IPS-NIHi7 (cell line): Measurements from ENCODE around the gene NACC2.
"Not testable (repeated sequence)": the region's sequence is repeated elsewhere in the genome, so short reads cannot be mapped to it uniquely, and the experiment has no call there.

ENCODE experiments used
- DNase-seq: peaks from one replicate; pipeline ENCODE4 v3.0.0; 2012; ENCODE audit warnings: mixed read lengths; ENCODE audit errors: extremely low spot score

Gene NACC2

DNA sequence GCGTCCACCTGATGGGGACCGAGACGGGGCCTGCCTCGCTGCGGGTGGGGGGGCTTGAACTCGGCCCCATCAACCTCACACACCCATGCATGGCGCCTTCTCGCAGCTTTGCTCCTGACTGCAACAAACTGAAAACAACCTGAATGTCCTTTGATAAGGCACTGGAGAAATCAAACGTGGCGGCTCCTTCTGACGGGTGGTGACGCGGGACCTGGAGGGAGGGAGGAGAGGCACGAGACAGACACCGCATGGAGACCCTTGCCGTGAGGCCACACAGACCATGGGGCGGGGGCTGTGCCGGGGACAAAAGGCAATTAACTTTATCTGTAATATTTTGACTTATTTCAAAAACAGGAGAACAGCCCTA is 48.6 kb downstream of the NACC2 start:
- no peak for DNase-seq

DNA sequence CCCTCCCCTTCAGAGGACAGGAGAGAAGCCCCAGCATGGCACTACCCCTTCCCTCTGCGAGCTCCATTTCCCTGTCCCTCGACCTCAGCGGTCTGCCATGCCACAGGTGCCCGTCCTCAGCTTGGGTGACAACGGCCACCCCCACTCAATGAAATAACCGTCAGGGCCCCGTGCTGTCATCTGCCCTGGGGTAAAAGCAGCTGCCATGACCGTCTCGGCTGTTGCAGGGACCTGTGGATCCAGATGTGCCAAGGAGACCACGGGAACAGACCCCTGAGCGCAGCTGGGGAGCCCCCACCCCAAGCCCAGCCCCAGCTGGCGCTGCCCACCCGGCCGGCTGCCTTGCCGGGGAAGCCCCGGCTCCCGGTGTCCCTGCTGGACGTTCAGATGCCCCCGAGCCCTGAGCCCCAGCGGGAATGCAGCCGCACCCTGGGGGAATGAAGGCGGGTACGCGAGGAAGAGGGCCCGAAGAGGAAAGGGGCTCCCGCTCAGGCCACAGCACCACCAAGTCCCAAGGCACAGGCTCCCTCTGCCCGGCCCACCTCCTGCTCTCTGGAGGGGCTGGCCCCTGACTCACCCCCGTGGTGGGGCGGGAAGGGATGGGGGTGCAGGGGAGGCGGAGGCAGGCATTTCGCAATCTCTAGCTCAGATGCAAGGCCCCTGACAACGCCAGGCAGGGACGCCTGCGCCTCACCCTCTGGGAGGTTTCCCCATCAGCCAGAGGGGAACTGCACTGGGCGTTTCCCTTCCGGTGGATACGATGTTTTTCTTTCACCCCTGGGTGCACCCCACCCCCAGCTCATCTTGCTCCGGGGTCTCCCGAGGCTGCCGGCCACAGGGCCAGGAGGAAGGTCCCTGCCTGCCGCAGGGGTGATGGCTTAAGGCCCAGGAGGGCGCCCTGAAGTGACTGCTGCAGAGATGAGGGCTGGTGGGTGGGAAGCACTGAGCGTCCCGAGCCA is 49.2 kb downstream of the NACC2 start:
- DNase-seq = no peak

DNA sequence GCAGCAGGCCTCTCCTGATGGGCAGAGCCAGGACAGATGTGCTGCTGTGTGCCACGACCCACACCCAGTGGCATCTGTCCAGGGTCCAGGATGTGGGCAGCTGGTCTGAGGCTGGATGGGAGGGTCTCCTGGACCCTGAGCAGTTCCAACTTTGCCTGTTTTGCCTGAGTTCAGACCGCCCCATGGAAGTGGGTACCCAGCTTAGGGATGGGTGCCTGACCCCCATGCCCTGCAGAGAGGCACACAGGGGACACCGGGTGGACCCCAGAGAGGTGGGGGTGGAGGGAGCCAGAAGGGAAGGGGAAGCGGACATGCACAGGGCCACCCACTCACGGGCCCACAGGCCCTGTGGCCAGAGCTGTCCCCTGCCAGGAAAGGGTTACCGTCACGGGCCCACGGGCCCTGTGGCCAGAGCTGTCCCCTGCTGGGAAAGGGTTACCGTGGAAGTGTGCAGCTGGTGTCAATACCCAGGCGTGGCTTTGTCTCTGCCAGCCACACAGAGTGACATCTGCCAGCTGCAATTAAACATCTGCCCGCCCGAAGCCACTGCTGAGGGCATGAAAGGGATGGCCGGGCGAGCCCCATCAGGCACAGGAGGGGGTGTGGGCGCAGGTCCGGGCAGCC is 50.0 kb downstream of the NACC2 start:
- DNase-seq = no peak

DNA sequence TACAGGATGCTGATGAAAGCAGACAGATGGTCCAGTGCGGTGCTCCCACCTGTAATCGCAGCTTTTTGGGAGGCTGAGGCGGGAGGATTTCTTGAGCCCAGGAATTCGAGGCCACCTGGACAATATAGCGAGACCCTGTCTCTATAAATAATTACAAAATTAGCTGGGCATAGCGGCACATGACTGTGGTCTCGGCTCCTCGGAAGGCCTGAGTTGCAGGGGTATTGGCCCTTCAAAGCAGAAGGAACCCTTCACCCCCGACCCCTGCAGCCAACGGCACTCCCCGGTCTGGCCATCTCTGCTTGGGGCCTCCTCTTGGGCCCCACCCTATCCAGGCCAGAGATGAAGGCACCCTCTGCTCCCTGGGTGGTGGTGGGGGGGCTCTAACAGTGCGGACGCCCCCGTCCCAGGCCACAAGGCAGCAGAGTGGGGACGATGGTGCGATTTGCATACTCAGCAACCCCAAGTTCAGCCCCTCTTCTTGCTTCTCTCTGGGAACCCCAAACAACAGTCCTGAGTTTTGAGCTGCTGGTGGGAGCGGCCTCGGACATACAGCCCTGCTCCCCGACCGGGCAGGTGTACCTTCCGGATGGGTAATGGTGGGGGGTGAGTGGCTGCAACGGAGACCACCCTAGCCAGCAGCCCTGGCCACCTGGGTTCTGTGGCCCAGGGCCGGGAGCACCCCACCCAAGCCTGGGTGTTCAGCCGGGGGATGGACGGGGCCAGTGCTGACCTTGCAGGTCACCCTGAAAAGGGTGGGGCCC is 50.7 kb downstream of the NACC2 start:
- no peak for DNase-seq

DNA sequence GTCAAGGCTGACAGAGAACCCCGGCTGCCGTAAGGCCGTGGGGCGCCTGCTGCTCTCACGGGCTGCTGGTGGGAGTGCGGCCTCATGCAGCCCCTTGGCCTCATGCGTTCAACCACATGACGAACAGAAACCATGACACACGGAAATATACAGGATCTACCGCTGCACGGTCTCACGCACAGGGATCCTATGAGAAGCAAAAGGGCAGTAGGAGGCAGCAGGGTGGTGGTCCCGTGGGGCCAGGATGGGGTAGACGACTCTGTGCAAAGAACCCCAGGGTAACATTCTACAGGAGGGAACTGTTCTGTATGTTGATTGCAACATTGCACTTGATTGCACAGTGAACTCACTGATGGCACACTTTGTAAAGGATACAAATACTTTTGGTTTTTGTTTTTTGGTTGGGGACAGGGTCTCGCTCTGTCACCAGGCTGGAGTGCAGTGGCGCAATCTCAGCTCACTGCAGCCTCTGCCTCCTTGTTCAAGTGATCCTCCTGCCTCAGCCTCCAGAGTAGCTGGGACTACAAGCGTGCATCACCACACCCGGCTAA is 51.6 kb downstream of the NACC2 start:
- DNase-seq = no peak

DNA sequence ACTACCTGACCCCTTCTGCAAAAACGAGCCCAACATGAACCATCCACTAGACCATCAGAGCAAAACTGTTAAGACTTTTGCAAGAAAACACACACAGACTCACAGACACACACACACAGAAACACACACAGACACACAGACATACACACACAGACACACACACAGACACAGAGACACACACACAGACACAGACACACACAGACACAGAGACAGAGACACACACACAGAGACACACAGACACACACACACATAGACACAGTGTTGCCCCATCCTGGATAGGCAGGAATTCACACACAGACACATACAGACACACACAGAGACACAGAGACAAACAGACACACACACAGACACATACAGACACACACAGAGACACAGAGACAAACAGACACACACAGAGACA is 52.5 kb downstream of the NACC2 start:
- no peak for DNase-seq

DNA sequence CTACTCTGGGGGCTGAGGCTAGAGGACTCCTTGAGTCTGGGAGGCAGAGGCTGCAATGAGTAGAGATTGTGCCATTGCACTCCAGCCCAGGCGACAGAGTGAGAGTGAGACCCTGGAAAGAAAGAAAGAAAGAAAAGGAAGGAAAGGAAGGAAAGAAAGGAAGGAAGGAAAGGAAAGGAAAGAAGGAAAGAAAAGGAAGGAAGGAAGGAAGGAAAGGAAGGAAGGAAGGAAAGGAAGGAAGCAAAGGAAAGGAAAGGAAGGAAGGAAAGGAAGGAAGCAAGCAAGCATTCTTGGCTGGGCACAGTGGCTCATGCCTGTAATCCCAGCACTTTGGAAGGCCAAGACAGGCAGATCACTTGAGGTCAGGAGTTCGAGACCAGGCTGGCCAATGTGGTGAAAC is 54.2 kb downstream of the NACC2 start:
- DNase-seq = not testable (repeated sequence)

DNA sequence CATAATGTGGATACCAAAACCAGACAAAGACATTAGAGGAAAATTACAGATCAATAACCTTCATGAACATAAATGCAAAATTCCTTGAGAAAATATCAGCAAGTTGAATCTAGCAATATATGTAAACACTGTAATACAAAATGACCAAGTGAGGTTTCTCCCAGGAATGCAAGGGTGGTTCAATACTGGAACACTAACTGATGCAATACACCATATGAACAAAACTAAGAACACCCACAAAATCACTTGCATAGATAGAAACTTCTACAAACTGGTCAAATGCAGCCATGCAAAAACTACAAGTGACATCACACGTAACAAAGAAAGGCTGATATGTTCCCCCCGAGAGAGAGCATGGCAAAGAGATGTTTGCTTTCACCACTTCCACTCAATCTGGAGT is 55.6 kb downstream of the NACC2 start:
- no peak for DNase-seq

DNA sequence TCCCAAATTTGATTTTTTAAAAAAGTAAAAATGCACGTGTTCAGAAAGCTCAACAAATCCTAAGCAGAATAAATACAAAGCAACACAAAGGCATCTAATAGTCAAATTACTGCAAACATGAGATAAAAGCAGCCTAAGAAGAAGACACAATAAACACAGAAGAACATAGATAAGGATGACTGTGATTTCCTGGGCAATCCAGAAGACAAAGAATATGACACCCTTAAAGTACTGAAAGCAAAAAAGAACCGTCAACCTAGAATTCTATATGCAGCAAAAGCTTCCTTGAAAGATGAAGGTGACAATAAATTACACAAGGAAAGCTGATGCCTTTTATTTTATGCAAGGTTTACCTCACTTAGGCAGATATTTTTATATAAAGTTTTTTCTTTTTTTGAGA is 58.2 kb downstream of the NACC2 start:
- DNase-seq = no peak

DNA sequence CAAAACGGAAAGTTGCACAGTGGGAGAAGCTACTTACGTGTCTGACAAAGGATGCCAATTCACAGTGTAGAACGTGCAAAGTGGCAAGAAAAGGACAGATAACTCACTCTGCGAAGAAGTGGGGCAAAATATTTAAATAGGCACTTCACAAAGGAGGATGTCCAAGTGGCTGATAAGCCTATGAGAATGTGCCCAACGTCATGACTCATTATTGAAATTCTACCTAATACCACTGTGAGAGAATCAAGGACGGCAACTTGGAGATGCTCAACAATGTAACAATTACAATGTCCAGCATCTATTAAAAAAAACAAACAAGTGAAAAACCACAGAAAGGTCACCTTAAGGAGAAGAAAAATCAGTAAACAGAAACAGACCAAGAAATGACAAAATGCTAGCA is 59.0 kb downstream of the NACC2 start:
- no peak for DNase-seq

DNA sequence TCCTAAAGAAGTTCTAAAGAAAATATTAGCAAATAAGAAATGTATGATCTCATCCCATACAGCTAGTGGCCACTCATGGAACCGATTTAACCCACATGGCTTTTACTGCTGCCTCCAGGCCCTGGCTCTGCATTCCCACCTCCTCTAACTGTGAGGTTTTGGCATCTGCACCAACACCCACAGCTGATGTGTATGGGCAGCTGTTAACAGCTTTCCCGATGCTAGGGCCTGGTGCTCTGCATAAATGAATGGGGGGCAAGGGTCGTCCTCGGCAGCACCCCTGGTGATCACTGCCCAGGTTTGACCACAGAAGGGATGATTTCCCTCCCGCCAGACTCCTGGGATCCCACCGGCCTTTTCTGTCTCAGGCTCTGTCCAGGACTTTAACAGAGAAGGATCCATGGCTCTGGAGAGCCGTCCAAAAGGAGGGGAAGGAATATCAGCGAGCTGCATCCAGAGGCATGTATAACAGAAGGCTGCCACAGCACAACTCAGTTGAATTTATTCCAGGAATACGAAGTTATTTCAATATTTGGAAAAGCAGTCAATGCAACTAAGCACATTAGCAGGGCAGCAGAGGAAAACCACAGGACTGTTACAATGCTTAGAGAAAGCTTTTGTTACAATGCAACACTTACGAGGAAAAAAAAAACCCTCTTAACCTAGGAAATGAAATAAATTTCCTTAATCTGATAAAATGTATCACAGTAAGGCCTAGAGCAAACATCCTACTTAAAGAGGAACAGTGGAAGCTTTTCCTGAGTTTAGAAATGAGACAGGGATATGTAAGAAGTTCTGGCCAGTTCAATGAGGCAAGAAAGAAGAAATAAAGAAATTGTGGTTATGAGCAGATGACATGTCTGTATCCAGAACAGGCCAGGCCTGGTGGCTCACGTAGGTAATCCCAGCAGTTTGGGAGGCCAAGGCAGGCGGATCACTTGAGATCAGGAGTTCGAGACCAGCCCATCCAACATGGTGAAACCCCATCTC is 63.1 kb downstream of the NACC2 start:
- DNase-seq = no peak

DNA sequence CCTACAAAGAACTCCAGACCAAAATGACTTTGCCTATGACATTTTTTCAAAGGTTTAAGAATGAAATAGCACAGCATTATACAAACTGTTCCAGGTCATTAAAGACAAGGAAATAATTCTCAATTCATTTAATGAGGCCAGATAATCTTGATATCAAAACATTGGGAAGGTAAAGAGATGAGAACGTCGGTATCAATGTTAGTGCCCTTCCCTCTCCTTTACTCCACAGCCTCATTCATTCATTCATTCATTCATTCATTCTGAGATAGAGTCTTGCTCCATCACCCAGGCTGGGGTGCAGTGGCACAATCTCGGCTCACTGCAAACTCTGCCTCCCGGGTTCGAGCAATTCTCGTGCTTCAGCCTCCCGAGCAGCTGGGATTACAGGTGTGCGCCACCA is 64.0 kb downstream of the NACC2 start:
- no peak for DNase-seq

DNA sequence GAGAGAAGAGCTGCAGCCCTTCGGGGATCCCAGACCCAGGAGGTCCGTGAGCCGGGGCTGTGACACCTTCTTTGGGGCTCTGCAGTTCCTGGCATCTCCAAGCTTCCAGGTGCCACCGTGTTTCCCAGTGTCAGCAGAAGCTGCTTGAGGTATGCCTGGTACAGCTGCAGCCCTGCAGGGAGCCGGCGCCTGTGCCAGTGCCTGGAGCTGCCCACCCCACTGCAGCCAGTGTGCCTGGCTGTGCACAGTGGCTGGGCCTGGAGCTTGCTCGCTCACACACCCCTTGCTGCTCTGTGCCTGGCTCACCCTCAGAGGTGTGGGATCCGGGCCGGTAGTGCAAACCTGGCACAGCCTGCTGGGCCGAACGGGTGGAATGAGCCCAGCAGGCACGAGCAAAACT is 65.5 kb downstream of the NACC2 start:
- no peak for DNase-seq

DNA sequence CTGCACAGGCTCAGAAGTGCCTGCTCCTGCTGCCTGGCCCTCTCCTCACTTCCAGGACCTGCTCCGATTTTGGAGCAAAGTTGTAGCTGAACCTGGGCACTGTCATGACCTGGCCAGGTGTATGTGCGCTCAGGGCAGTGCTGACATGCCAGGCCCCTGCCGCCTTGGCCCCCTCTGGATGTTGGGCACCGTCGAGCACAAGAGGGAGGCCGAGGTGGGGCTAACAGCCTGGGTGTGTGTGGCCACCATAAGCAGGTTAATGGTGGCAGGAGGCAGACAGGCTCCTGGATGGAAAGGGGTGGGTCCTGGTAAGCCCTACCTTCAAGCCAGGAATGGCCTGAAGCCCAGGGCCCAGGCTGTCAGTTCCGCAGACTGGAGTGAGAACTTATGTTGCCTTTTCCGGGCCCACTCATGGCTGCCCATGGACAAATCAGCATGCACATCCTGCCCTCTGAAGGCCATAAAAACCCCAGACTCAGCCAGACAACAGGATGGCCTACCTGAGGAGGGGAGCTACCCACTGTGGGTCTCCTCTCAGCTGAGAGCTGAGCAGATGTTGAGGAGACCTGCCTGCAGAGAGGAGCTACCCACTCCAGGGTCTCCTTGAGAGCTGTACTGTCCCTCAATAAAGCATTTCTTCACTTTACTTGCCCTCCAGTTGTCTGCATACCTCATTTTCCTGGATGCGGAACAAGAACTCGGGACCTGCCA is 66.2 kb downstream of the NACC2 start:
- no peak for DNase-seq

DNA sequence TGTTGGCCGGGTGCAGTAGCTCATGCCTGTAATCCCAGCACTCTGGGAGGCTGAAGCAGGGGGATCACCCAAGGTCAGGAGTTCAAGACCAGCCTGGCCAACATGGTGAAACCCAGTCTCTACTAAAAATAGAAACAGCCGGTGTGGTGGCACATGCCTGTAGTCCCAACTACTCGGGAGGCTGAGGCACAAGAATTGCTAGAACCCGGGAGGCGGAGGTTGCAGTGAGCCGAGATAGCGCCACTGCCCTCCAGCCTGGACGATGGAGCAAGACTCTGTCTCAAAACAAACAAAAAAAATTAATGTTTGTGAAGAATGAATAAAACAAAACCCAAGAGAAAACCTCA is 68.2 kb downstream of the NACC2 start:
- not testable (repeated sequence) for DNase-seq

DNA sequence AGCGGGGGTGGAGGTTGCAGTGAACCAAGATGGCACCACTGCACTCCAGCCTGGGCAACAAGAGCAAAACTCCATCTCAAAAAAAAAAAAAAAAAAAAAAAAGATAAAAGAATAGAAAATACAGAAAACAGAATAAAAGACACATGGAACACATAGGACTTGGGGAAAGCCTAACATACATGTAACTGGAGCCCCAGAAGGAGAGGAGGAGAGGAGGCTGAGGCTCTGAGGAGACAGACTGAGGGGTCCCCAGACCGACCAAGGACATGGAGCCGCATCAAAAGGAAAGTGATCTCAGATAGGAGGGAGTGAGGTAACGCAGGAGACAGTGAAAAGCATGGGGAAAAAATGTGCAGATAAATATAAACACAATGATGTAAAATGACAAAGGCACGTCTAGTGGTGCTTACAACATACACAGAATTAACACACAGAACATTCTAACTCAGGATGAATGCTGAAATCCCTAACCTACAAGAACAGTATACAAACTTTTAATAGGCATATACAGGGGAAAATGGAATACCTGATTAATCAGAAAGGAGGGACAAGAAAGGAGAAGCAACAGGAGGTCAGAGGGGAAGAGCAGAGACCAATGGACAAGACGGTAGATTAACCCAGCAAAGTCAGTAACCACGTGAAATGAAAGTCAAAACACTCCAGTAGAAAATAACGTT is 68.7 kb downstream of the NACC2 start:
- no peak for DNase-seq

DNA sequence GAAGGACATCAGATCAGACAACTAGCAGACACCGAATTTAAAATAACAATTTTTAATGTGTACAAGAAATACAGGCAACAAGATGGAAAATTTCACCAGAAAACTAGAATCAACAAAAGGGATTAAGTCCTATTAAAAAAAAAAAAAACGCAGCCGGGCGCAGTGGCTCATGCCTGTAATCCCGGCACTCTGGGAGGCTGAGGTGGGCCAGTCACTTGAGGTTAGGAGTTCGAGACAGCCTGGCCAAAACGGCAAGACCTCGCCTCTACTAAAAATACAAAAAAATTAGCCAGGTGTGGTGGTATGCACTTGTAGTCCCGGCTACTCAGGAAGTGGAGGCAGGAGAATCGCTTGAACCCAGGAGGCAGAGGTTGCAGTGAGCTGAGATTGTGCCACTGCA is 69.6 kb downstream of the NACC2 start:
- DNase-seq = no peak

DNA sequence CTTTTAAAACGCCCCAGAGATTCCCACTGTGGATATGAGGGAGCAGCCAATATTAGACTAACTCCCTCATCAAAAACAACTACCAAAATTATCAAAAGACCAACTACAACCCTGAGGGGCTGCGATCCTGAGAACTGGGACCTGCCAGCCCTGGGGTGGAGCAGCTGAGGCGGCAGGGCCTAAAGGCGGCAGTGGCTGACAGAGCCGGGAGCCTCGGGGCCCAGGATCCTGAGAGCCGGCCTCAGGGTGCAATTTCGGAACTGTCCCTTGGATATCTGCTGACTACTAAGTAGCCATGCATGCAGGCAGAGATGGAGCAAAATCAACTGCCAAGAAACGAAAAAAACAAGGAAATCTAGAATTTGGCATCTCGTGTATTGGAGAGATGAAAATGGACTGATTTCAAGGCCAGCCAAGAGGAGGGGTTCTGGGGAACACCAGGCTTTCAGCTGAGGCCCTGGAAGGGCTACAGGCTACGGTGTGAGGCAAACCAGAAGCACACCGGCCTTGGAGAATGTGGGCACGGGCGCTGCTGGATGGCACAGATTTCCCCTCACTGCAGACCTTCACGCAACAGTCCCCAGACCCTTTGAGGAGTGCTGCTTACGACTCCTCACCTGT is 70.3 kb downstream of the NACC2 start:
- no peak for DNase-seq

DNA sequence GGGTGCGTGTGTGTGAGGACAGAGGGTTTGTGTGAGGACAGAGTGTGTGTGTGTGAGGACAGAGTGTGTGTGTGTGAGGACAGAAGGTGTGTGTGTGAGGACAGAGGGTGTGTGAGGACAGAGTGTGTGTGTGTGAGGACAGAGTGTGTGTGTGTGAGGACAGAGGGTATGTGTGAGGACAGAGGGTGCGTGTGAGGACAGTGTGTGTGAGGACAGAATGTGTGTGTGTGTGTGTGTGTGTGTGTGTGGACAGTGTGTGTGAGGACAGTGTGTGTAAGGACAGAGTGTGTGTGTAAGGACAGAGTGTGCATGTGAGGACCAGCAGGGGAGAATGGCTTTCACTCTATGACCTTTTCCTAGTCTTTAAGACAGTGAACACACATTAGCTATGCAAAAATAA is 70.8 kb downstream of the NACC2 start:
- no peak for DNase-seq
